ENCODE data around the gene ARMC3.
"Not testable (repeated sequence)": the region's sequence is repeated elsewhere in the genome, so short reads cannot be mapped to it uniquely, and the experiment has no call there.

ARMC3 gene

GRCh38 chr10:23038172-23038571 lies 110.3 kb downstream of the ARMC3 start:
- in situ Hi-C loops (cut with HindIII; ENCODE audit: low sequenced_read_pairs): no loop called here

GRCh38 chr10:23040002-23040401 lies 112.1 kb downstream of the ARMC3 start:
- in situ Hi-C loops (cut with HindIII; ENCODE audit: low sequenced_read_pairs): no loop called here

- in situ Hi-C loops (cut with HindIII; ENCODE audit: low sequenced_read_pairs): no loop called here
These were observed 118.2 kb downstream of the ARMC3 start for GRCh38 chr10:23046027-23046426.

GRCh38 chr10:23047201-23048050 lies 119.6 kb downstream of the ARMC3 start:
- in situ Hi-C loops (cut with HindIII; ENCODE audit: low sequenced_read_pairs): no loop called here

- in situ Hi-C loops (cut with HindIII; ENCODE audit: low sequenced_read_pairs): no loop called here
These were observed 120.3 kb downstream of the ARMC3 start for GRCh38 chr10:23048191-23048590.

- in situ Hi-C loops (cut with HindIII; ENCODE audit: low sequenced_read_pairs): no loop called here
These were observed 123.4 kb downstream of the ARMC3 start for GRCh38 chr10:23051278-23051677.

- in situ Hi-C loops (cut with HindIII; ENCODE audit: low sequenced_read_pairs): no loop called here
These were observed 124.0 kb downstream of the ARMC3 start for GRCh38 chr10:23051855-23052331.

GRCh38 chr10:23053036-23053435 lies 125.2 kb downstream of the ARMC3 start:
- in situ Hi-C loops (cut with HindIII; ENCODE audit: low sequenced_read_pairs): no loop called here

- in situ Hi-C loops (cut with HindIII; ENCODE audit: low sequenced_read_pairs): no loop called here
These were observed 127.8 kb downstream of the ARMC3 start for GRCh38 chr10:23055424-23056185.

- in situ Hi-C loops (cut with HindIII; ENCODE audit: low sequenced_read_pairs): no loop called here
These were observed 128.3 kb downstream of the ARMC3 start for GRCh38 chr10:23056186-23056579.

- in situ Hi-C loops (cut with HindIII; ENCODE audit: low sequenced_read_pairs): no loop called here
These were observed 130.5 kb downstream of the ARMC3 start for GRCh38 chr10:23058366-23058765.

GRCh38 chr10:23060918-23061317 lies 133.1 kb downstream of the ARMC3 start:
- in situ Hi-C loops (cut with HindIII; ENCODE audit: low sequenced_read_pairs): no loop called here

GRCh38 chr10:23063045-23063972 lies 135.5 kb downstream of the ARMC3 start:
- in situ Hi-C loops (cut with HindIII; ENCODE audit: low sequenced_read_pairs): no loop called here

GRCh38 chr10:23063973-23064812 lies 136.3 kb downstream of the ARMC3 start:
- in situ Hi-C loops (cut with HindIII; ENCODE audit: low sequenced_read_pairs): no loop called here

GRCh38 chr10:23064813-23065114 lies 136.9 kb downstream of the ARMC3 start:
- in situ Hi-C loops (cut with HindIII; ENCODE audit: low sequenced_read_pairs): not testable (repeated sequence)

GRCh38 chr10:23065181-23065948 lies 137.5 kb downstream of the ARMC3 start:
- in situ Hi-C loops (cut with HindIII; ENCODE audit: low sequenced_read_pairs): no loop called here

- in situ Hi-C loops (cut with HindIII; ENCODE audit: low sequenced_read_pairs): no loop called here
These were observed 139.5 kb downstream of the ARMC3 start for GRCh38 chr10:23067337-23067736.

GRCh38 chr10:23067939-23068775 lies 140.3 kb downstream of the ARMC3 start:
- in situ Hi-C loops (cut with HindIII; ENCODE audit: low sequenced_read_pairs): no loop called here

Data from DLD1 (cell line).